Mucosa of descending colon (tissue), 3 donors: ENCODE data around the gene MPV17L. TPM values are rescaled to one million over a fixed set of nuclear protein-coding genes. Genes with fewer than 3 reads are reported as not detected.
"Not testable (repeated sequence)": the region's sequence is repeated elsewhere in the genome, so short reads cannot be mapped to it uniquely, and the experiment has no call there.

ENCODE experiments used
- ATAC-seq: fragments of 200-7000 bp; cut with Tn5 transposase; one replicate; pipeline ENCODE4 v1.9.1; 2020; ENCODE audit warnings: mild to moderate bottlenecking, moderate library complexity
- DNase-seq, 3 donors: peaks; one replicate each; pipeline ENCODE4 v3.0.0-alpha.2; 2020
- H3K36me3 ChIP-seq: fragments of 200-600 bp; one replicate; pipeline ENCODE4 v1.8.0; 2021; ENCODE audit warnings: low read depth, mild to moderate bottlenecking
- H3K4me1 ChIP-seq: fragments of 200-600 bp; one replicate; pipeline ENCODE4 v1.8.0; 2021; ENCODE audit warnings: low read depth, mild to moderate bottlenecking
- H3K4me3 ChIP-seq: fragments of 200-600 bp; one replicate; pipeline ENCODE4 v1.8.0; 2021; ENCODE audit warnings: mild to moderate bottlenecking
- H3K9me3 ChIP-seq: fragments of 200-600 bp; one replicate; pipeline ENCODE4 v1.8.0; 2021; ENCODE audit warnings: mild to moderate bottlenecking
- CTCF ChIP-seq: fragments of 200-600 bp; IDR thresholded peaks from one replicate; pipeline ENCODE4 v1.8.0; 2022; ENCODE audit warnings: antibody characterized with exemption, mild to moderate bottlenecking
- intact Hi-C, 2 donors: fragments of 100-400 bp; cut with DNase I in 1 of 2; cut with micrococcal nuclease in 1 of 2; formaldehyde crosslinking; loops; one replicate each; pipeline versions ENCODE4 v1.11.0 to v1.11.1; 2022; cut with DNase I, micrococcal nuclease
- total RNA-seq, 3 donors: library from RNA; stranded (reverse); fragmentation: NEBNext Ultra II Directional in 2 of 3; extraction: Animal tissue kit (Norgen Biotek cat#: 25700) in 2 of 3; gene quantifications; one replicate each; pipeline versions ENCODE4 v1.2.1 to v1.2.4, GENCODE V29; 2021 to 2023
- donor health status: DM: no; HTN: no; CAD: no; lungs with moderate emphysema.
- donor health status: DM: no; HTN: no; CAD: no.
- donor health status: DM: no; HTN: yes; CAD: no.

The MPV17L gene
- total RNA-seq, 3 donors from 2014 or later = 4.8 to 9.8 (median 8.3) TPM

- ATAC-seq = no peak
- intact Hi-C loops = no loop called here
Observed at GRCh38 chr16:15404792-15405191, 9.2 kb downstream of the MPV17L start.

GRCh38 chr16:15407756-15408155 lies 12.2 kb downstream of the MPV17L start:
- H3K36me3 ChIP-seq, H3K9me3 ChIP-seq, intact Hi-C loops, DNase-seq, ATAC-seq, H3K4me3 ChIP-seq, H3K4me1 ChIP-seq: not testable (repeated sequence)

More at GRCh38 chr16:15404792-15405191, 9.2 kb downstream of the MPV17L start:
- peak in 1 of 3 donors; percentile 8 for DNase-seq
- Histone ChIP-seq H3K4me1 (no peaks in the 10 kb centered on the region), H3K9me3 (no peaks in the 10 kb centered on the region), H3K36me3 (no peaks in the 10 kb centered on the region), H3K4me3 (no peak overlapping the region)
- no peak for TF ChIP-seq CTCF

- H3K4me1 ChIP-seq, H3K36me3 ChIP-seq, DNase-seq, H3K9me3 ChIP-seq, ATAC-seq, H3K4me3 ChIP-seq, intact Hi-C loops: not testable (repeated sequence)
Observed at GRCh38 chr16:15409476-15409875, 13.9 kb downstream of the MPV17L start.

GRCh38 chr16:15415511-15415985 lies 20.0 kb downstream of the MPV17L start:
- no peak for DNase-seq
- no peaks in the 10 kb centered on the region for H3K36me3 ChIP-seq

GRCh38 chr16:15417197-15417596 lies 21.6 kb downstream of the MPV17L start:
- no peaks in the 10 kb centered on the region for H3K36me3 ChIP-seq
- H3K9me3 ChIP-seq = no peaks in the 10 kb centered on the region
- H3K4me1 ChIP-seq = no peaks in the 10 kb centered on the region
- DNase-seq (no peak), ATAC-seq (no peak)
- no peak overlapping the region for H3K4me3 ChIP-seq
- intact Hi-C loops = no loop called here
- no peak for TF ChIP-seq CTCF

More at GRCh38 chr16:15415511-15415985, 20.0 kb downstream of the MPV17L start:
- Histone ChIP-seq H3K4me3 (no peak overlapping the region), H3K9me3 (no peaks in the 10 kb centered on the region), H3K4me1 (no peaks in the 10 kb centered on the region)
- ATAC-seq = no peak
- no peak for TF ChIP-seq CTCF
- intact Hi-C loops = no loop called here

GRCh38 chr16:15418206-15418605 lies 22.7 kb downstream of the MPV17L start:
- intact Hi-C loops = no loop called here
- ATAC-seq (no peak), DNase-seq (no peak)
- H3K4me3 ChIP-seq = no peak overlapping the region
- no peaks in the 10 kb centered on the region for H3K4me1 ChIP-seq
- no peaks in the 10 kb centered on the region for H3K9me3 ChIP-seq
- H3K36me3 ChIP-seq = no peaks in the 10 kb centered on the region
- no peak for TF ChIP-seq CTCF

GRCh38 chr16:15421696-15422095 lies 26.1 kb downstream of the MPV17L start:
- ATAC-seq, DNase-seq, H3K4me1 ChIP-seq, H3K36me3 ChIP-seq, H3K9me3 ChIP-seq, H3K4me3 ChIP-seq, intact Hi-C loops: not testable (repeated sequence)
